HepG2 (cell line): Measurements from ENCODE around the gene LY6G5B. TPM values are rescaled to one million over a fixed set of nuclear protein-coding genes. Genes with fewer than 3 reads are reported as not detected.

Experiments used
- ATF2 ChIP-seq: sonication (generic); formaldehyde crosslinking; IDR thresholded peaks from 2 replicates; pipeline ENCODE4 v1.4.0; 2020; ENCODE audit warnings: missing genetic modification reagents
- ATF3 ChIP-seq: sonication (generic); formaldehyde crosslinking; IDR thresholded peaks from 2 replicates; pipeline ENCODE4 v1.4.0; 2020; ENCODE audit warnings: missing genetic modification reagents
- GATAD2A ChIP-seq: IDR thresholded peaks from 2 replicates; pipeline ENCODE4 v1.6.1; 2016
- HOMEZ ChIP-seq: IDR thresholded peaks from 2 replicates; pipeline ENCODE4 v1.6.1; 2016; ENCODE audit warnings: low read depth
- KLF11 ChIP-seq: IDR thresholded peaks from 2 replicates; pipeline ENCODE4 v1.6.1; 2016; ENCODE audit warnings: missing compliant biosample characterization
- MIER3 ChIP-seq: IDR thresholded peaks from 2 replicates; pipeline ENCODE4 v1.6.1; 2016; ENCODE audit warnings: missing compliant biosample characterization, borderline replicate concordance
- MYC ChIP-seq: sonication (generic); formaldehyde crosslinking; IDR thresholded peaks from 2 replicates; pipeline ENCODE4 v1.9.0; 2021; ENCODE audit warnings: missing genetic modification reagents, borderline replicate concordance
- NFKBIZ ChIP-seq: IDR thresholded peaks from 2 replicates; pipeline ENCODE4 v1.6.1; 2018; ENCODE audit warnings: missing genetic modification reagents, missing compliant biosample characterization
- SMARCC2 ChIP-seq: fragments of 450-650 bp; IDR thresholded peaks from 2 replicates; pipeline ENCODE4 v1.6.1; 2017; ENCODE audit warnings: antibody characterized with exemption, mild to moderate bottlenecking
- STAG1 ChIP-seq: sonication (generic); formaldehyde crosslinking; IDR thresholded peaks from 2 replicates; pipeline ENCODE4 v1.4.0; 2020; ENCODE audit warnings: missing genetic modification reagents
- TFAP4 ChIP-seq: sonication (generic); IDR thresholded peaks from 2 replicates; pipeline ENCODE4 v1.6.1; 2016; ENCODE audit warnings: low read depth, borderline replicate concordance
- TIGD3 ChIP-seq: sonication (generic); formaldehyde crosslinking; IDR thresholded peaks from 2 replicates; pipeline ENCODE4 v1.5.1; 2020; ENCODE audit warnings: mild to moderate bottlenecking, missing genetic modification reagents, borderline replicate concordance
- TSC22D2 ChIP-seq: sonication (generic); formaldehyde crosslinking; IDR thresholded peaks from 2 replicates; pipeline ENCODE4 v1.5.1; 2020; ENCODE audit warnings: missing genetic modification reagents, mild to moderate bottlenecking, borderline replicate concordance
- ZFP36 ChIP-seq: fragments of 150-350 bp; IDR thresholded peaks from 2 replicates; pipeline ENCODE4 v1.6.1; 2018; ENCODE audit warnings: borderline replicate concordance, low read length, low read depth; ENCODE audit not compliant: partially characterized antibody
- ZFYVE20 ChIP-seq: sonication (generic); formaldehyde crosslinking; IDR thresholded peaks from 2 replicates; pipeline ENCODE4 v1.8.0; 2023; ENCODE audit warnings: low read depth, mild to moderate bottlenecking, moderate library complexity, missing genetic modification reagents, borderline replicate concordance
- ZNF264 ChIP-seq: sonication (generic); formaldehyde crosslinking; IDR thresholded peaks from 2 replicates; pipeline ENCODE4 v1.4.0; 2020; ENCODE audit warnings: missing genetic modification reagents
- ZNF484 ChIP-seq: sonication (generic); formaldehyde crosslinking; IDR thresholded peaks from 2 replicates; pipeline ENCODE4 v1.5.1; 2020; ENCODE audit warnings: mild to moderate bottlenecking, low read depth, missing genetic modification reagents, borderline replicate concordance
- ZNF513 ChIP-seq: sonication (generic); formaldehyde crosslinking; conservative IDR thresholded peaks from 2 replicates; pipeline ENCODE4 v1.5.0; 2020; ENCODE audit warnings: missing genetic modification reagents
- ZNF589 ChIP-seq: sonication (generic); formaldehyde crosslinking; conservative IDR thresholded peaks from 2 replicates; pipeline ENCODE4 v1.8.0; 2022; ENCODE audit warnings: mild to moderate bottlenecking, moderate library complexity, missing genetic modification reagents
- ZNF740 ChIP-seq: sonication (generic); formaldehyde crosslinking; IDR thresholded peaks from 2 replicates; pipeline ENCODE4 v1.4.0; 2020; ENCODE audit warnings: missing genetic modification reagents
- ZSCAN25 ChIP-seq: sonication (generic); formaldehyde crosslinking; IDR thresholded peaks from 2 replicates; pipeline ENCODE4 v1.8.0; 2022; ENCODE audit warnings: mild to moderate bottlenecking, missing genetic modification reagents
- polyA plus RNA-seq, 8 experiments: library from polyadenylated mRNA; depleted of rRNA in 3 of 8; stranded (reverse) in 7 of 8; unstranded in 1 of 8; fragments of >200 nt; fragmentation: Illumina TruSeq in 4 of 8; extraction: Trizol in 4 of 8; gene quantifications; 2 replicates each; pipeline versions ENCODE4 v1.2.1 to v1.2.3, GENCODE V29; 2011 to 2016; ENCODE audit warnings: low read depth in 4 of 8, missing spikeins in 1 of 8, mixed read lengths in 1 of 8; ENCODE audit not compliant: insufficient read depth in 1 of 8
- total RNA-seq, 5 experiments: library from RNA; depleted of rRNA; stranded (reverse); fragments of >200 nt; fragmentation: Illumina TruSeq; extraction: Trizol; gene quantifications; 2 replicates each; pipeline ENCODE4 v1.2.3, GENCODE V29; 2016; ENCODE audit warnings: low read depth in 1 of 5

Gene LY6G5B
- total and polyA plus RNA-seq, 2 of the 13 experiments (the other 11 are each of a cell fraction or from before 2014, with no cell fraction given), result 7.8 to 15.7 TPM

- TF ChIP-seq ZFYVE20 (CRISPR knock-in tag), result no peak
- TF ChIP-seq ZNF513 (CRISPR knock-in tag), result no peak
- TF ChIP-seq TFAP4, result peak; percentile 63
- TF ChIP-seq STAG1, result no peak
- peak; percentile 57; the same call in 1 of the 2 replicates for TF ChIP-seq ATF3 (CRISPR knock-in tag)
- peak; percentile 33; the same call in 1 of the 2 replicates for TF ChIP-seq ZSCAN25
- TF ChIP-seq ATF2 (CRISPR knock-in tag), result peak; percentile 99
- TF ChIP-seq HOMEZ (CRISPR knock-in tag), result 0 out of 2 replicates have a peak, but pooled peaks have one; percentile 72
- 0 out of 2 replicates have a peak, but pooled peaks have one; percentile 66 for TF ChIP-seq NFKBIZ (CRISPR knock-in tag)
- TF ChIP-seq KLF11 (CRISPR knock-in tag), result no peak; the same call in 1 of the 2 replicates
- no peak; the same call in 1 of the 2 replicates for TF ChIP-seq TIGD3
- TF ChIP-seq SMARCC2, result no peak
- 0 out of 2 replicates have a peak, but pooled peaks have one; percentile 23 for TF ChIP-seq ZNF589 (CRISPR knock-in tag)
- TF ChIP-seq TSC22D2, result peak; percentile 43; the same call in 1 of the 2 replicates
- no peak; the same call in 1 of the 2 replicates for TF ChIP-seq ZNF484 (CRISPR knock-in tag)
- TF ChIP-seq GATAD2A (CRISPR knock-in tag), result peak; percentile 85
- no peak for TF ChIP-seq ZFP36
- peak; percentile 22; the same call in 1 of the 2 replicates for TF ChIP-seq ZNF264 (CRISPR knock-in tag)
- TF ChIP-seq MYC (CRISPR knock-in tag), result no peak; the same call in 1 of the 2 replicates
- TF ChIP-seq ZNF740 (CRISPR knock-in tag), result no peak
- TF ChIP-seq MIER3 (CRISPR knock-in tag), result peak; percentile 92
Measured at GRCh38 chr6:31702819-31703716, 33.3 kb downstream of the LY6G5B start, which contains the start of gene ABHD16A (continued).
